Psoas muscle (tissue), 8 donors: ENCODE results near the gene MYO1G. TPM values are rescaled to one million over a fixed set of nuclear protein-coding genes. Genes with fewer than 3 reads are reported as not detected.

Source experiments
- ATAC-seq, 4 donors: fragments of 200-7000 bp; cut with Tn5 transposase; one replicate each; pipeline ENCODE4 v1.9.1; 2020; ENCODE audit warnings: moderate library complexity in 3 of 4, mild to moderate bottlenecking in 2 of 4
- DNase-seq, 2 donors: peaks; one replicate each; pipeline ENCODE4 v3.0.0-alpha.2; 2020
- H3K27ac ChIP-seq: fragments of 200-600 bp; one replicate; pipeline ENCODE4 v1.8.0; 2022
- H3K27me3 ChIP-seq, 3 donors: fragments of 200-600 bp in 1 of 3; one replicate each; pipeline versions ENCODE4 v1.6.1 to v1.8.0; 2013 to 2022; ENCODE audit warnings: low read length in 2 of 3, mild to moderate bottlenecking in 2 of 3, moderate library complexity in 1 of 3; ENCODE audit not compliant: insufficient read depth in 3 of 3
- H3K36me3 ChIP-seq, 2 donors: fragments of 200-600 bp in 1 of 2; one replicate each; pipeline versions ENCODE4 v1.6.1 to v1.8.0; 2013 to 2022; ENCODE audit warnings: low read depth in 1 of 2, mild to moderate bottlenecking in 1 of 2, moderate library complexity in 1 of 2; ENCODE audit not compliant: insufficient read depth in 1 of 2
- H3K4me1 ChIP-seq: fragments of 200-600 bp; one replicate; pipeline ENCODE4 v1.8.0; 2022
- H3K4me3 ChIP-seq: fragments of 200-600 bp; one replicate; pipeline ENCODE4 v1.8.0; 2022; ENCODE audit warnings: mild to moderate bottlenecking
- H3K9me3 ChIP-seq: fragments of 200-600 bp; one replicate; pipeline ENCODE4 v1.8.0; 2022
- CTCF ChIP-seq: fragments of 200-600 bp; IDR thresholded peaks from one replicate; pipeline ENCODE4 v1.8.0; 2022; ENCODE audit warnings: antibody characterized with exemption
- WGBS, 3 donors: extraction: QIAGEN DNeasy Blood & Tissue Kit; methylation state at CpG; one replicate each; pipeline versions ENCODE4 v1.1.6 to v1.1.7; 2013; 5-methylcytosine and 5-hydroxymethylcytosine counted together
- intact Hi-C, 2 donors: fragments of 100-400 bp; cut with DNase I; formaldehyde crosslinking; loops; one replicate each; pipeline versions ENCODE4 v1.11.0 to v1.14.2; 2022
- polyA plus RNA-seq, 3 donors: library from polyadenylated mRNA; stranded (reverse); fragments of 200-250 nt; gene quantifications; one replicate each; pipeline ENCODE4 v1.2.3, GENCODE V29; 2013
- total RNA-seq, 4 donors: library from RNA; stranded (reverse); fragmentation: NEBNext Ultra II Directional in 2 of 4; extraction: Animal tissue kit (Norgen Biotek cat#: 25700) in 2 of 4; gene quantifications; one replicate each; pipeline versions ENCODE4 v1.2.1 to v1.2.4, GENCODE V29; 2021 to 2023
- donor health status: healthy with polysubstance abuse.
- donor health status: DM: no; HTN: no; CAD: no; lungs with moderate emphysema.
- donor health status: Bipolar disorder and iron deficiency.
- donor health status: healthy.
- donor health status: DM: yes; HTN: yes; CAD: no.
- donor health status: DM: no; HTN: no; CAD: no.
- donor health status: DM: no; HTN: no; CAD: no.
- donor health status: DM: yes; HTN: yes; CAD: no.

MYO1G gene
- total and polyA plus RNA-seq, 7 donors, result 0.11 to 1.9 (median 0.41) TPM

GRCh38 chr7:44976746-44977196, 2.0 kb downstream of the MYO1G start:
- DNase-seq (no peak), ATAC-seq (no peak)
- Histone ChIP-seq H3K9me3 (no peaks in the 10 kb centered on the region), H3K36me3 (peaks cover 0 to 25% of the 10 kb centered on the region in 2 donors), H3K4me3 (no peak overlapping the region), H3K27me3 (no peaks in the 10 kb centered on the region), H3K27ac (no peak overlapping the region), H3K4me1 (no peaks in the 10 kb centered on the region)
- 95 to 98% (median 96%) methylated on average over 17 of the region's 17 CpGs for WGBS, 3 donors
- intact Hi-C loops, result no loop called here
- TF ChIP-seq CTCF, result no peak

GRCh38 chr7:44976040-44976745, 2.6 kb downstream of the MYO1G start:
- Histone ChIP-seq H3K27ac (no peak overlapping the region), H3K4me3 (no peak overlapping the region), H3K9me3 (no peaks in the 10 kb centered on the region), H3K4me1 (no peaks in the 10 kb centered on the region), H3K36me3 (peaks cover 0 to 19% of the 10 kb centered on the region in 2 donors), H3K27me3 (no peaks in the 10 kb centered on the region)
- ATAC-seq, result no peak
- 91 to 97% (median 92%) methylated on average over 6 of the region's 6 CpGs for WGBS, 3 donors
- no peak for DNase-seq
- intact Hi-C loops, result no loop called here
- no peak for TF ChIP-seq CTCF

GRCh38 chr7:44975331-44976039, 3.3 kb downstream of the MYO1G start:
- H3K9me3 ChIP-seq, result no peaks in the 10 kb centered on the region
- 92 to 95% (median 92%) methylated on average over 12 of the region's 12 CpGs for WGBS, 3 donors
- no peak for TF ChIP-seq CTCF
- DNase-seq (no peak), ATAC-seq (no peak)
- intact Hi-C loops, result no loop called here
- no peaks in the 10 kb centered on the region for H3K27me3 ChIP-seq
- no peaks in the 10 kb centered on the region for H3K4me1 ChIP-seq
- peaks cover 0 to 13% of the 10 kb centered on the region in 2 donors for H3K36me3 ChIP-seq
- no peak overlapping the region for H3K4me3 ChIP-seq
- H3K27ac ChIP-seq, result no peak overlapping the region

GRCh38 chr7:44974549-44974948, 4.3 kb downstream of the MYO1G start:
- Histone ChIP-seq H3K27me3 (no peaks in the 10 kb centered on the region), H3K9me3 (no peaks in the 10 kb centered on the region), H3K27ac (no peak overlapping the region), H3K4me1 (no peaks in the 10 kb centered on the region), H3K36me3 (peaks cover 0 to 5% of the 10 kb centered on the region in 2 donors), H3K4me3 (no peak overlapping the region)
- WGBS, 3 donors, result 82 to 86% (median 83%) methylated on average over 7 of the region's 7 CpGs
- no peak for DNase-seq
- TF ChIP-seq CTCF, result no peak
- ATAC-seq, result no peak
- intact Hi-C loops, result loop anchor here in 1 of 2 donors (5.0 kb wide), 1 partner anchor 163 kb away; no protein-coding TSS in a partner anchor
